Endothelial cell of hepatic sinusoid (primary cell): ENCODE measurements around the gene SYT17.
"Not testable (repeated sequence)": the region's sequence is repeated elsewhere in the genome, so short reads cannot be mapped to it uniquely, and the experiment has no call there.

Experiments
- in situ Hi-C: cut with HindIII; loops from 2 replicates; pipeline ENCODE4 v1.10.0; 2017; ENCODE audit warnings: low sequenced_read_pairs

Gene SYT17

DNA sequence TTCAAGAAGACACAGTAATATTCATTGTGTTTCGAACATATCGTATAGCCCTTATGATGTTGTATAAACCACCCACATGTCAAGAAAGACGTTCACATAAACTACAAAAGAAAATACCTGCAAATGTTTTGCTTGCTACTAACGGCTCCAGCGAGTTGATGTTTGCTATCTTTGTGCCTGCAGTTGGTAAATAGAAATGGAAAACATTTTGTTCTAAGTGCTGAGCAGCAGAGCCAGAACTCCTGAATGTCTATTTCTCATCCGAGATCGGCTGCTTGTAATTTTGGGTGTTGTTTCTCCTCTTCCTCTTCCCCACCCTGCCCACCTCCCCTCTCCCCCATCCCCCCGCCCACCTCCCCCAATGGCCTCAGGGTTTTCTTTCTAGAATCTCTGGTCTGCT, 5.0 kb downstream of the SYT17 start:
- in situ Hi-C loops, result no loop called here

DNA sequence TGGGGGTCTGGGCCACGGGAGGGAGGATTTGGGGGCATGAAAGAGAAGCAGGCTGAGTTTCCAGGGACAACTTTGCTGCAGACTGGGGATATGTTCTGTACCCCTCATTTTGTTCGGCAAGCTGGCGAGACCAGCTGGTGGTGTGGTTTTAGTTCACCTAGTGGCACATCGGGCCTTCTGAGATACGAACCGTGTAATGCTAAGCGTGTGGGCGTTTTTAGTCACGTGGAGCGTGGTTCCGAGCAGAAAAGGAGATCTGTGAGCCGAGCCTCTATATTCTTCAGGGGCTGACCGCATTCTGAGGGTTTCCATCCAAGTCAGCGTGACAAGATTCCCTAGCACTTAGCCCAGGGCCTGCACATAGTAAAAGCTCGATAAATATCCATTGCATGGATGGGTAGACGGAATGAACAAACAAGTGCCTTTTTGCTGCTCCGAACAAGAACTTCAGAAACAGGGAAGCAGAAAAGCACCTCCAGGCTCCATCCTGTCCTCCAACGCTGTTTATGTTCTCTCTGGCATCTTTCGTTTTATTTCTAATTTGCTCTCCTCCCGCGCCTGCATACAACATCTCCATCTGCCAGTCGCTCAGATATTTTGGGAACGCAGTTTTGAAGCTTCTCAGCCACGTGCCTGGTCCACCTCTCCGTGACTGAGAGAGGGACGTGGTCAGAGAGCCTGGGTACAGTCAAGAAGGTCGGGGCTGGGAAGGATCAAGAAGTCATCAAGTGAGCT, 5.8 kb downstream of the SYT17 start:
- in situ Hi-C loops, result no loop called here

DNA sequence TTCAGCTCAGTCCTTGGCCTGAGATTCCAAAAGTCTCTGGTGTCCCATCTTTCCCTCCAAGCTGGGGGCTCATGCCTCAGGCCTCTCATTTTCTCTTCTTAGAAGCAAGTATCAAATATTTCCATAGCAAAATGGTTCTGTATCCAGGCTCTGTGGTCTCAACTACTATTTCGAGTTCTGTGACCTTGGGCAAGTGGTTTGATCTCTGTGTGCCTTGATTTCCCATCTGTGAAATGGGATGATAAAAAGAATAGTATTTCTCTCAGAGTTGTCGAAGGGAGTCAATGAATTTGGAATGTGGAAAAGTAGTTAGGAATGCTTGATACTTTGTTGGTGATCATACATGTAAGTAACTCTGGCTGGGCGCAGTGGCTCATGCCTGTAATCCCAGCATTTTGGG, 6.4 kb downstream of the SYT17 start:
- in situ Hi-C loops, result no loop called here

DNA sequence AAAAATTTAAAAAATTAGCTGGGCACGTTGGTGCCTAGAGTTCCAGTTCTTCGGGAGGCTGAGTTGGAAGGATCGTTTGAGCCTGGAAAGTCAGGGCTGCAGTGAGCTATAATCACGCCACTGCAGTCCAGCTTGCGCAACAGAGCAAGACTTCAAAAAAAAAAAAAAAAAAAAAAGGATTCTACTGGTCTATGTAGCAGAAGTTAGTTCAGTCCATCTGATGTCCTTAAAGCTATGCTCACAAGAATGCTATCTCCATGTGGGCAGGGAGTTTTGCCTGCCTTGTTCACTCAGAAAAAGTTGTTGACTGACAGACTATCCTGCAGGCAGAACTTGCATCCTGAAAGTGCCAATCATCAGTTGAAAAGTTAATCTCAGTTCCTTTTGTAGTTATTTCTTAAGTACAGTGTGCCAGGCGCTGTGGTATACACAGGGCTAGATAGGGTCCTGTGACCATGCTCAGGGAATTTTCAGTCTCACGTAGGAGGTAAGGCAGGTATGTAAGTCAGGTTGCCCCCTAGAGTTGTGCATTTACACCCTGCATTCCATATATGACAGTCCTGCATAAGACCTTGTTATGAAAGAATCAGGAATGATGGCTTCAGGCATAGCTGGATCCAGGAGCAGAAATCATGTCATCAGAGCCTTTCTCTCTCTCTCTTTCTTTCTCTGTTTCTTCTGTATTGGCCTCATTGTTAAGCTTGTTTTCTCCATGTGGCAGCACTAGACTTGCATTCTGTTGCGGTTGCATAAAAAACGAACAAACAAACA, 7.6 kb downstream of the SYT17 start:
- in situ Hi-C loops, result no loop called here

DNA sequence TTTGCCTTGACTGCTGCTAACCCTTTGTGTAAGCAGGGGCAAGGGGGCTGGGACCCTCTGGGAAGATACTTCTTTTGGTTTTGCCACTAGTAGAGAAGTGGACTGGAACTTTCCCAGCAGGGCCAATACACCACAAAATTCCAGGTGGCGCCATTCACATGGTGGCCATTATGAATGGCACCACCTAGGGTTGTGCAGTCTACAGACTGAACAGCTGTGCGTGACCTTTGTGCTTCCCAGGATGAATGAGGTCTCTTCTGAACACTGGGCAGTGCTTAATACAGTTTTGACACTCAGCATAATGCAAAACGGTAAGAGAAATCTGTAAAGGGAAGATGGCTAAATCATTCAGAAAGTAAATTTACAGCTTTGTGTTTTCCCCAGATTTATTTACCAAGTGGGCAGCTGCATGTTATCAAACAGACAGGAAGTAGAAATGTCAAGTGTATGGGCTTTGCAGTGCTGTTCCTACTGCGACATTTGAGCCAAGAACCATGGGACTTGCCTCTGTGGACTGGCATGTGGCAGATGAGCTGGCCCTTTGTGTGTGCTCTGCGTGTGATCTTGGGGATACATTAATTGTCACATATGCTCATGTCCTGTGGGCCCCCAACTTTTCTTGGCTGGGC, 9.2 kb downstream of the SYT17 start:
- in situ Hi-C loops, result no loop called here

DNA sequence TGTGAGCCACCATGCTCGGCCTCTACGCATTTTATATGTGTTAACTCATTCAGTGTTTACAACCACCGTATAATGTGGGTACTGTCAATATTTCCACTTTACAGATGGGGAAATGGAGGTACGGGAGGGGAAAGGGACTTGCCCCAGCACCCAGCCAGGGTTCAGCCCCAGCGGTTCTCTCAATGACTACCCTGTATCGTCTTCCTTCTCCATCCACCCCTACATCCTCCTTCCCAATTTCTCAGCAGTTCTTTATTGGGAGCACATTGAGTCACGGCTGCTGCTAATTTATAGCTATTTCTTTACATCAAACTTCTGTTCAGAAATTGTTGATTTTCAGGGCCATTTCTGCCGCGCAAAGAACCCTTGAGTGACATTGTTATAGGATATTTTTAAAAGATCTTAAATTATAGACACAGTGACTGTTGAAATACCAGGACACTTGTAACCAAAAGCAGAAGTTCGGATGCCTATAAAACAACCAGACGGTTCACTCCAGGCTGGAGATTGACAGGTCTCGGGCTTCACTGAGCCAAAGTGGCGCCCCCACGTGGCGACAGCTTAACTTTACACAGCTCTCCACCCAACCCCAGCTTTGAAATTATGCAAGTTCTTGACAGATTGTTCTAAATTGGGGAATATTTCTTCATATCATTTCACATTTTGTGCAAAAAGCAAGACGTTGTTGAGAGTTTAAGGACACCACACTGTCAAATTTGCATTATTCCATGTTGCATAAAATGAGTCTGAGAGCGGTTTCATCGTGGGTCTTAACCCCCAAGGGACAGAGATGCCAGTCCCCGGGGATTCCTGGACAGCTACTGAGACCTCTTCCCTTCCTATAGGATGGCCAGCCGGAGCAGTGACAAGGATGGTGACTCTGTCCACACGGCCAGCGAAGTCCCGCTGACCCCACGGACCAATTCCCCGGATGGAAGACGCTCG, 11.8 kb downstream of the SYT17 start:
- in situ Hi-C loops, result no loop called here

DNA sequence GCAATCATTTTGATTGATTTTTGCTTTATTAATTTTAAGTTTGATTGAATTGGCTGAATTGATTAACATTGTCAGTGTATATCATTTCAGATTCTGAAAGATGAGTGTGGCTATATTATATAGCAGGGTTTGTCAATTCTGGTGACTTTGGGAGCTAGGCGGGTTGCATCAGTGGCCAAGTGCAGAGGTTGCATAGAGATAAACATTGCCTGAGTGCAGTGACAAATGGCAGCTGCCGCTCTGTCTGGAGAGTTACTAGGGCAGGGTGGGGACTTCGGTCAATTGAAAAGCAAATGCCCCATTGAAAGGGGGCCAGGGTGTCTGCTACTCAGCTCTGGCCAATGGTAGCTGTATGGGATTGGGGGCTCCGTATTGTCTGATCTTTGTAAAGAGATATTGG, 12.7 kb downstream of the SYT17 start:
- in situ Hi-C loops, result no loop called here

DNA sequence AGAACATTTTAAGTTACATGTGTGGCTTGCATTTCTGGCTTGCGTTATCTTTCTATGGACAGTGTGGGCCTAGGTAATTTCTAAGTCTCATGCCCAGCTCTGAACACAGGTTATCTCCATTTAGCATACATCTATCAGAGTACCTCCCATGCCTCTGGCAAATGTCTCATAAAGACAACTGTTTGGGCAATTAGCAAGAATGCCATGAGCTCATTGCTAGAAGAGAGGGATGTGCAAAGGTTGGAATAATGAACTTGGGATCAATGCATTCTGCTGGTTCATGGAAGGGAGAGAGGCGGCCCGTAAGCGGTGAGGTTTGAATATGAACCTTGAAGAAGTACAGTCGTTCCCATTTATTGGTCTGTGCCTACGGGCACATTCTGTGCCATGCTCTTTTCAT, 14.4 kb downstream of the SYT17 start:
- in situ Hi-C loops, result no loop called here

DNA sequence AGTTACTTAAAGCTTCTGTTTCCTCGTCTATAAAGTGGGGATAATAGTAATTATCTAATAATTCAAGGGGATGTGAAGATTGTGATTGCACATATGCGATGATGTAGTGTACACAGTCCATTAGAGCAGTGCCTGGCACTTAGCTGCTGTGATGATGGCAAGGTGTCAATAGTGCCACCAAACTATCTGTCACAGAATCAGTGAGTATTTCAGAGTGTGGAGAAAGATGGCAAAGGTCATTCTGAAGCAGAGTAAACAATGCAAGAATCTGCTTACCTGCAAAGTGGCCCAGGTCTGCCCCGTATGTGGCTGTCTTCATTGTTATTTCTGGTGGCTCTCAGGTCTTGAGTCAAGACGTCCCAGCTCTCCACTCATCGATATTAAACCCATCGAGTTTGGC, 15.1 kb downstream of the SYT17 start:
- in situ Hi-C loops, result no loop called here

DNA sequence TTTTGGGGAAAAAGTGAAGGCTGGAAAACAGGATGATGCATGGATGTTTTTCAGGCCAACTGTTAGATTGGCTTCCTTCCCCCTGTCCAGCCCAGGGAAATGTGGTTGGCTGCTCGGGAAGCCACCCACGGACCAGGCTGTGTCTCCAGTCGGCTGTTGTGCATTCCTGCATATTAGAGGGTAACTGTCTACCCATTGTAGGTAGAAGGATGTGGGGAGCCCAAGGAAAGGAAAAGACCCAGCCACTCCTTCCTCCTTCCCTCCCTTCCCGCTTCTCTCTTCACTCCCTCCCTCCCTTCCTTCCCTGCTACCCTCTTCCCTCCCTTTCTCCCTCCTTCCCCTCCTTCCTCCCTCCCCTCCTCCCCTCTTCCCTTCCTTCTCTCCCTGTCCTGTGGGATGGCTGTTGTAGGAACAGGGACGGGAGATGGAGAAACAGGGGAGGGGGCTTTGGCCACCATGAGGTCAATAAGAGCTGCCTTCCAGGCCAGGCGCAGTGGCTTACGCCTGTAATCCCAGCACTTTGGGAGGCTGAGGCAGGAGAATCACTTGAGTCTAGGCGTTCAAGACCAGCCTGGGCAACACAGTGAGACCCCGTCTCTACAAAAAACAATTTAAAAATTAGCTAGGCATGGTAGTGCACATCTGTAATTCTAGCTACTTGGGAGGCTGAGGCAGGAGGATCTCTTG, 16.9 kb downstream of the SYT17 start:
- in situ Hi-C loops, result no loop called here

DNA sequence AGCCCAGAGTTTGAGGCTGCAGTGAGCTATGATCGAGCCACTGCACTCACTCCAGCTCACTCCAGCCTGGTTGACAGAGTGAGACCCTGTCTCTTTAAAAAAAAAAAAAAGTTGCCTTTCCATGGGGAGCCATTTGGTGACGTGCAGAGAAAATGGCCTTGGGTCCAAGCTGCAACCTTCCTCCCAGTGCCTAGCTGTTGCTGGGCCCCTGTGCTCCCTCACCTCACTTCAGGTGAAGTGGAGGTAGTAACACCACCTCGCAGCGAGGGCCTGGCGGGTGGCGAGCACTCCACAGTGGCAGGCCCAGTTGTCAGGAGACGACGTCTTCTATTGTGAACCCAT, 17.4 kb downstream of the SYT17 start:
- in situ Hi-C loops, result no loop called here

DNA sequence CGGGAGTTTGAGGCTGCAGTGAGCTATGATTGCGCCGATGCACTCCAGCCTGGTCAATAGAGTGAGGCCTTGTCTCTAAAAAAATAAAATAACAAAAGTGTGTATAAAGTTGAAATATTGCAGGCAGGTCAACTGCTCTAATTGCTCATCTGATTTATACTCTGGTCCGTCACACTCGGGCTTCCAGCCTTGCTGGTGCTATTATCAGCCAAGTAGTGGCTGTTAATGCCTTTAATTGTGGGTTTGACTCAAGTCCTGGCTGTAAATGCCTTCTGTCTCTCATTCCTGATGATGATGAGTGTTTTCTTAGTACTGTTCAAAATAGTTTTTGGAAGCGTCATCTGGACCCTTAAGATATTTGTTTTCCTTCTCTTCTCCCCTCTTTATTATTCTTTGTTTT, 18.4 kb downstream of the SYT17 start:
- in situ Hi-C loops, result no loop called here

DNA sequence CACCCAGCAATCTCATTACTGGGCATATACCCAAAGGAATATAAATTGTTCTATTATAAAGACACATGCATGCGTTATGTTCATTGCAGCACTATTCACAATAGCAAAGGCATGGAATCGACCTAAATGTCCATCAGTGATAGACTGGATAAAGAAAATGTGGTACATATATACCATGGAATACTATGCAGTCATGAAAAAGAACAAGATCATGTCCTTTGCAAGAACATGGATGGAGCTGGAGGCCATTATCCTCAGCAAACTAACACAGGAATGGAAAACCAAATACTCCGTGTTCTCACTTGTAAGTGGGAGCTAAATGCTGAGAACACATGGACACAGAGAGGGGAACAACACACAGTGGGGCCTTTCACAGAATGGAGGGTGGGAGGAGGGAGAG, 19.9 kb downstream of the SYT17 start:
- in situ Hi-C loops, result not testable (repeated sequence)

DNA sequence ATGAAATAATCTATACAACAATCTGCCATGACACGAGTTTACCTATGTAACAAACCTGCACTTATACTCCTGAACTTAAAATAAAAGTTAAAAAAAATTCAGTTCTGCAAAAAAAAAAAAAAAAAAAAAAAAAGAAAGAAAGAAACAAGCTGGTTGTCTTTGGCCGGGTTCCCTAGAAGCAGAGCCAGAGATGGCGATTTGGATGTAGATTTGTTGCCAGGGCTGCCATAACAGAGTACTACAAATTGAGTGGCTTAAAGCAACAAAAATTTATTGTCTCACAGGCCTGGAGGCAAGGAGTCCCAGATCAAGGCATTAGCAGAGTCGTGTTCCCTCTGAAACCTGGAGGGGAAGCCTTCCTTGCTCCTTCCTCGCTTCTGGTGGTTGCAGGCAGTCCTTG, 20.4 kb downstream of the SYT17 start:
- in situ Hi-C loops, result no loop called here

DNA sequence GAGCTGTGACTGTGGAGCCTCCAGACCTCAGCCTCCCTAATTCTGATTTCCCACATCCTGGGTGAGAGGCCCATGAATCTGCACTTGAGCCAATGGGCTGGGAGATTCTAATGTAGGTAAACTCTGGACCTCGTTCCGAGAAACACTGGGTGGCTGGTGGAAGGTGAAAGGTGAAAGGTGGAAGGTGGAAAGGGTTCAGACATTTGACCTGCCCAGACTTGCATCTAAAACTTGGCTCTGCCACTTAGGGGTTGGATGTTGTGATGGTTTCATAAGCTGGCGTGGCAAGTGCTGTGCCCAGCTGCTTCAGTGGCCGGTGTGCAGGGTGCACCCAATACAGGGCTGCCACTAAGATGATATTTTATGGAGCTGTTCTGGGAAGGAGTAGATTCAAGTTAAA, 24.8 kb downstream of the SYT17 start:
- in situ Hi-C loops, result no loop called here

DNA sequence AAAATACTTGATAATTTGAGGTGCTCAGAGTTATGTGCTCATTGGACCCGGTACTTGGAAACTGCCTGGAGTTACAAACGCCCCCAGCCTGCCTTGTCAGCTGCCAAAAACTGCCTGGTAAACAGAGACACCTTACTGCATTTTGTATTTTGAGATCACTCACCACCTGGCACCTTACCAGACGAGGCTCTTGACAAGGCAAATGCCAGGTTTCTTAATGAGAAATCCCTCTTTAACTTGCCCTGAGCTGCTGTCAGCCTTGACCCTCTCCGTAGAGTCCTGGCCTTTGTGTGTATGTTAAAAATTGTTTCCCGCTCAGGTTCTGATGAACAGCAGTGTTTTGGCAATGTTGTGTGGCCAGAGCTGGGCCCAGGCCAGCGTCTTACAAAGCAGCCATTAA, 28.8 kb downstream of the SYT17 start:
- in situ Hi-C loops, result no loop called here

DNA sequence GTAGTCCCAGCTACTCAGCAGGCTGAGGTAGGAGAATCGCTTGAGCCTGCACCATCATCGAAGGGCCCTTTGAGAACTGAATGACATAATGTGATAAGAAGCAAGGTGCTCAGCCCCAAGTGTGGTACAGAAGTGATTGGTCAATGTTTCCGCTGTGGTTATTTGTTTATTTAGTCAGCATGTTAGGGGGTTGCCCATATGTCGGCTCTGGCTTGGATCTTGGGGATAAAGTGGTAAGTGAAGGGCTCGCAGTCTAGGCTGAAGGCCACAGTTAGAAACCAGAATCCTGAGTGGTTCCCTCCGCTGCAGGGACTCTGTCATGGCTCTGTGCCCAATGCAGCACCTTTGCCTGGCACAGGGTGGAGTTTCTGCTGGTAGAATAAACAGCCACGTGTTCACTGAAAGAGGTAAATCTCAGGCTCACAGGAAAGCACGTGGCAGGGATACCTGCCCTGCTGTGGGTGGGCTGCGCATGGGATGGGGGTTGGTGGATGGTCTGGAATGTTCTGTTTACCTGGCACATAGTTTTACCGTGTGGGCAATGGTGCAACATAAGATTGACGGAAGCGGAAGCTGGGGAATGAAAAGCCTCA, 35.4 kb downstream of the SYT17 start:
- in situ Hi-C loops, result no loop called here

DNA sequence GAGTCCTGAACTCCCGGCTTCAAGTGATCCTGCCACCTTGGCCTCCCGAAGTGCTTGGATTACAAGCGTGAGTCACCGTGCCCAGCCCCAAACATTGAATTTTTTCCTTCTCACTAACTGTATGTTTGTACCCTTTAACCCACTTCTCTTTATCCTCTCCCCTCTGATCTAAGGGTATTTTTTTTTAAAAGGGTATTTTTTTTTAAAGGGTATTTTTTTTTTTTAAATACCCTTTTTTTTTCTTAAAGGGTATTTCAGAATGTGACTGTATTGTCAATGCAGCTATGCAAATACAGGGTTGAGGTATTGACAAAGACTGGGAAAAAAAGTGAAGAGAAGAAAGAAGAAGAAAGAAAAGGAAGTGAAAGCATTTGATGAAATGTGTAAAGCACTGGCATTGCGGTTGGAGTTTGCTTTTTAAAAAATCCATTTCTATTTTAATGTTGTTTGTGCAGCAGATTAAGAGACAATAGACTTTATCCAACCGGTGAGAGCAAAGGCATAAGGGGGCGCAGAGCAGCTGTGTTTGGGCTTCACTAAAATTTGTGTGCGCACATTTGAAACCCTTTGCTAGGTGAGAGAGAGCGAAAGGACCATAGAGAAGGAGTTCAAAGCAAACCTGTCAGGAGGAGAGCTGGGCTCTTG, 42.4 kb downstream of the SYT17 start:
- in situ Hi-C loops, result no loop called here

DNA sequence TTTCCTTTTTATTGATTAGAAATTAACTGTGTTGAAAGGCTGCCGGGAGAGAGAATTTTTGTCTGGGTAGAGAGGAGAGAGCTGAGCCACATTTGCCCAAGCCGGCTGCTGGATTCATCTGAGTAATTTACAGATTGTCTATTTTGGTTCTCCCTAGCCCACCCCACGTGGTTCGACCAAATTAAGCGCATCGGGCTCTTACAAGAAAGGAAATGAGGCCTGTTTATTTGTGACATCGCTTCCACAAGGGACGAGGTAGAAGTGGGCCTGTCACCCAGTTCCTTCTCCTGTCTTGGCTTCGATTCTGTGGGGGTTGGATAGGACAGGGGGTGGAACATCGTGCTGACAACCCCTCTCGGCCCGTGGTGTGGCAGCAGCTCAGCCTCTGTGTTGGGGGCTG, 42.9 kb downstream of the SYT17 start:
- in situ Hi-C loops, result no loop called here

DNA sequence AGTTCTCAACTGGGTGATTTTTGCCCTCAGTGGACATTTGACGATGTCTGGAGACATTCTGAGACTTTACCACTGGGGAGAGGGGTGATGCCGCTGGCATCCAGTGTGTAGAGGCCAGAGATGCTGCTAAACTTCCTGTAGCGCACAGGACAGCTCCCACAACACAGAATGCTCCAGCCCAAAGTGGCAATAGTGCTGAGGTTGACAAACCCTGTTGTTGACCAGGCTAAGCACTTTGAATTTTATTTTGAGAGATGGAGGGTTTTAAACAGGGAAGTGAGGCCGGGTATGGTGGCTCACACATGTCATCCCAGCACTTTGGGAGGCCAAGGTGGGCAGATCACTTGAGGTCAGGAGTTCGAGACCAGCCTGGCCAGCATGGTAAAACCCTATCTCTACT, 44.0 kb downstream of the SYT17 start:
- in situ Hi-C loops, result no loop called here
